HL-60 (cell line): ENCODE measurements around the gene BLTP3B.

Experiments used
- POLR2AphosphoS5 ChIP-seq: IDR thresholded peaks from 2 replicates; pipeline ENCODE4 v1.6.1; 2012; ENCODE audit warnings: low read depth
- SPI1 ChIP-seq: IDR thresholded peaks from 2 replicates; pipeline ENCODE4 v1.6.1; 2012; ENCODE audit warnings: low read depth, mild to moderate bottlenecking, borderline replicate concordance
- TF ChIP-seq, protein P1 (sequence below): IDR thresholded peaks from one replicate; pipeline ENCODE4 v1.5.1; 2011; ENCODE audit warnings: low read length, control low read depth, inconsistent platforms; ENCODE audit not compliant: insufficient read depth

DNA sequence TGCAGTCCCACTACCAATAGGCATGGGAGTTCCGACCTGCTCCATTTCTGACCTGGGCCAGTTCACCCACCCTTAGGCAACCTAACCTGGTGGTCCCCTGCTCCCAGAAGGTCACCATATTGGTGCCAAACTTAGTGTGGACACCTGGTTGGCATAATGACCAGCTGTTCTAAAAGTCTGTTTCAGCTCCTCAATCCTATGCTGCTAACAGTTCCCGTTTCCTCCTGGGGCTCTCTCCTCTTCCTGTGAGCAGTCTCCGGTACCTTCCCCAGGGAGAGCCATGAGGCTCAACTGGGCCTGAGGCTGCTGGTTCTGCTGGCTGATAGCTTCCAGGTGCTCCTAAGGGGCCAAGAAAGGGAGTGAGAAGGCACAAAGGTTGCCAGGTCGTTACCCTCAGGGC is 15.9 kb upstream of the BLTP3B start:
- TF ChIP-seq, protein P1, sequence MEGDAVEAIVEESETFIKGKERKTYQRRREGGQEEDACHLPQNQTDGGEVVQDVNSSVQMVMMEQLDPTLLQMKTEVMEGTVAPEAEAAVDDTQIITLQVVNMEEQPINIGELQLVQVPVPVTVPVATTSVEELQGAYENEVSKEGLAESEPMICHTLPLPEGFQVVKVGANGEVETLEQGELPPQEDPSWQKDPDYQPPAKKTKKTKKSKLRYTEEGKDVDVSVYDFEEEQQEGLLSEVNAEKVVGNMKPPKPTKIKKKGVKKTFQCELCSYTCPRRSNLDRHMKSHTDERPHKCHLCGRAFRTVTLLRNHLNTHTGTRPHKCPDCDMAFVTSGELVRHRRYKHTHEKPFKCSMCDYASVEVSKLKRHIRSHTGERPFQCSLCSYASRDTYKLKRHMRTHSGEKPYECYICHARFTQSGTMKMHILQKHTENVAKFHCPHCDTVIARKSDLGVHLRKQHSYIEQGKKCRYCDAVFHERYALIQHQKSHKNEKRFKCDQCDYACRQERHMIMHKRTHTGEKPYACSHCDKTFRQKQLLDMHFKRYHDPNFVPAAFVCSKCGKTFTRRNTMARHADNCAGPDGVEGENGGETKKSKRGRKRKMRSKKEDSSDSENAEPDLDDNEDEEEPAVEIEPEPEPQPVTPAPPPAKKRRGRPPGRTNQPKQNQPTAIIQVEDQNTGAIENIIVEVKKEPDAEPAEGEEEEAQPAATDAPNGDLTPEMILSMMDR = no peak
- TF ChIP-seq SPI1 (no peak), POLR2AphosphoS5 (no peak)
